HG03025 (cell line): ENCODE results near the gene GSTK1.
A peak's percentile ranks its signal among the peaks of the same experiment; 100 is the strongest.
"Not testable (repeated sequence)": the region's sequence is repeated elsewhere in the genome, so short reads cannot be mapped to it uniquely, and the experiment has no call there.

ENCODE experiments used
- ATAC-seq: cut with Tn5 transposase; IDR thresholded peaks from one replicate; pipeline ENCODE4 v1.9.1; 2021; ENCODE audit warnings: mild to moderate bottlenecking, moderate library complexity; ENCODE audit not compliant: unreplicated experiment, low FRiP score

GSTK1 gene

GRCh38 chr7:143265017-143265693, 1.9 kb downstream of the GSTK1 start:
- ATAC-seq: no peak

- ATAC-seq: no peak
These were observed 6.0 kb downstream of the GSTK1 start for GRCh38 chr7:143269251-143269650.

GRCh38 chr7:143271240-143271639, 8.0 kb downstream of the GSTK1 start:
- ATAC-seq: no peak

GRCh38 chr7:143272871-143273270, 9.6 kb downstream of the GSTK1 start:
- ATAC-seq: no peak

GRCh38 chr7:143279186-143280098, 16.2 kb downstream of the GSTK1 start:
- no peak for ATAC-seq

GRCh38 chr7:143280160-143280559, 16.9 kb downstream of the GSTK1 start:
- no peak for ATAC-seq

GRCh38 chr7:143280566-143280965, 17.3 kb downstream of the GSTK1 start:
- no peak for ATAC-seq

- no peak for ATAC-seq
These were observed 18.3 kb downstream of the GSTK1 start for GRCh38 chr7:143281529-143281928.

GRCh38 chr7:143282124-143282523, 18.9 kb downstream of the GSTK1 start:
- ATAC-seq: no peak

GRCh38 chr7:143283381-143283780, 20.1 kb downstream of the GSTK1 start:
- no peak for ATAC-seq

- ATAC-seq: no peak
These were observed 21.6 kb downstream of the GSTK1 start, which contains the start of gene TMEM139 for GRCh38 chr7:143284591-143285469. TMEM139 (plus strand) TSS chr7:143284958; CDS start chr7:143285958, 1,000 bp downstream.

GRCh38 chr7:143285470-143285778, 22.2 kb downstream of the GSTK1 start:
- no peak for ATAC-seq

GRCh38 chr7:143285806-143286521, 22.7 kb downstream of the GSTK1 start:
- no peak for ATAC-seq

- no peak for ATAC-seq
These were observed 23.3 kb downstream of the GSTK1 start for GRCh38 chr7:143286522-143286890.

- no peak for ATAC-seq
These were observed 24.2 kb downstream of the GSTK1 start for GRCh38 chr7:143287339-143287934.

GRCh38 chr7:143287935-143288826, 24.9 kb downstream of the GSTK1 start, which contains the start of gene CASP2:
CASP2 (plus strand) TSS chr7:143288351; CDS start chr7:143288456, 105 bp downstream.
- peak; percentile 89 for ATAC-seq

GRCh38 chr7:143288836-143289235, 25.6 kb downstream of the GSTK1 start:
- ATAC-seq: no peak

- ATAC-seq: no peak
These were observed 26.2 kb downstream of the GSTK1 start for GRCh38 chr7:143289421-143289820.

- ATAC-seq: not testable (repeated sequence)
These were observed 26.6 kb downstream of the GSTK1 start for GRCh38 chr7:143289888-143290287.
